ENCODE measurements around the gene SOD2. TPM values are rescaled to one million over a fixed set of nuclear protein-coding genes. Genes with fewer than 3 reads are reported as not detected.
"Not testable (repeated sequence)": the region's sequence is repeated elsewhere in the genome, so short reads cannot be mapped to it uniquely, and the experiment has no call there.

The SOD2 gene
- polyA plus RNA-seq (ENCODE audit: insufficient read length in 12 of 12) = 100 to 1,000 TPM in 5 of 12 donors, 10 to 100 TPM in 6, not detected in 1; 66.3 to 109 (median 97.4) TPM
- long read RNA-seq, donor 1, full-length matches to known transcripts = 32 of 32 reads
- long read RNA-seq, donor 1, partial matches to known transcripts = 0 of 32 reads
- long read RNA-seq, donor 1, other reads (novel, unspliced or antisense) = 0 of 32 reads
- long read RNA-seq, donor 2, full-length matches to known transcripts = 25 of 25 reads
- long read RNA-seq, donor 2, partial matches to known transcripts = 0 of 25 reads
- long read RNA-seq, donor 2, other reads (novel, unspliced or antisense) = 0 of 25 reads
- long read RNA-seq, donor 3, full-length matches to known transcripts = 15 of 15 reads
- long read RNA-seq, donor 3, partial matches to known transcripts = 0 of 15 reads
- long read RNA-seq, donor 3, other reads (novel, unspliced or antisense) = 0 of 15 reads
- long read RNA-seq, donor 4, full-length matches to known transcripts = 10 of 16 reads
- long read RNA-seq, donor 4, partial matches to known transcripts = 6 of 16 reads
- long read RNA-seq, donor 4, other reads (novel, unspliced or antisense) = 0 of 16 reads
- long read RNA-seq, donor 5, full-length matches to known transcripts = 41 of 41 reads
- long read RNA-seq, donor 5, partial matches to known transcripts = 0 of 41 reads
- long read RNA-seq, donor 5, other reads (novel, unspliced or antisense) = 0 of 41 reads
- long read RNA-seq, donor 6, full-length matches to known transcripts = 20 of 20 reads
- long read RNA-seq, donor 6, partial matches to known transcripts = 0 of 20 reads
- long read RNA-seq, donor 6, other reads (novel, unspliced or antisense) = 0 of 20 reads
- long read RNA-seq, donor 7, full-length matches to known transcripts = 18 of 18 reads
- long read RNA-seq, donor 7, partial matches to known transcripts = 0 of 18 reads
- long read RNA-seq, donor 7, other reads (novel, unspliced or antisense) = 0 of 18 reads
- long read RNA-seq, donor 8, full-length matches to known transcripts = 39 of 39 reads
- long read RNA-seq, donor 8, partial matches to known transcripts = 0 of 39 reads
- long read RNA-seq, donor 8, other reads (novel, unspliced or antisense) = 0 of 39 reads
- long read RNA-seq, donor 9, full-length matches to known transcripts = 21 of 27 reads
- long read RNA-seq, donor 9, partial matches to known transcripts = 6 of 27 reads
- long read RNA-seq, donor 9, other reads (novel, unspliced or antisense) = 0 of 27 reads
- long read RNA-seq, donor 10, full-length matches to known transcripts = 46 of 52 reads
- long read RNA-seq, donor 10, partial matches to known transcripts = 6 of 52 reads
- long read RNA-seq, donor 10, other reads (novel, unspliced or antisense) = 0 of 52 reads
- long read RNA-seq, donor 11, full-length matches to known transcripts = 20 of 20 reads
- long read RNA-seq, donor 11, partial matches to known transcripts = 0 of 20 reads
- long read RNA-seq, donor 11, other reads (novel, unspliced or antisense) = 0 of 20 reads

DNA sequence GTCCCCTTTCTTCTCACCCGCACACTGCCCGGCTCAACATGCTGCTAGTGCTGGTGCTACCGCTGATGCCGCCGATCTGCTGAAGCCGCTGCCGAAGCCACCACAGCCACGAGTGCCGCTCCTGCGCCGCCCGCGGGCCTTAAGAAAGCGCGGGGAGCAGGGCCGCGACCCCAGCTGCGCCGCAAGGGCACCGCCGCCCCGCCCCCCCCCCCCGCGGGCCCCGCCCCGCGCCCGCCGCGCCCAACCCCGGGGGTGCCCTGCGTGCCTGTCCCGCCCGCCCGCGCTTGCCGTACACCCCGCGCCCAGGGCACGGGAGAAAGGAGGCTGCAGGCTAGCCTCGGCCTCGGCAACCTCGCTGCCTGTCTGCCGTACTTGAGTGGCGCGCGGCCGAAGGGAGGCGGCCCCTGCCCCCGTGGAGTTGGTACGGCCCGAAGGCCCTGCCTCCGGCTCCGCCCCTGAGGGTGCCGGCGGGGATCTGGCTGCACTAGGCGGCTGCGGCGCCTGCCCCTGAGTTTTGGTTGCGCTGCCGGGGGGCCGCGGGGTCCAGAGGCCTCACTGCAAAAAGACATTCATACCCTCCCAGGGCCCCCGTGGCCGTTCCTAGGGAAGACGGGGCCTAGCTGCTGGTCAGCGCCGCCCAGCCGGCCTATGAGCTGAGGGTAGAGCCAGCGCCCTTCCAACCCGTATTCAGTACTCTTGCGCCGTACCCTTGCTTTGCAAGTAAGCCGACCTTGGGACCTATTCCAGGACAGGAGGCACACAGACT, at the start of gene SOD2:
Gene SOD2 (minus strand): TSS at position 114 of the 766 bp plus-strand sequence. CDS start 74 bp downstream, at position 40.
- peak; percentile 85 for DNase-seq

DNA sequence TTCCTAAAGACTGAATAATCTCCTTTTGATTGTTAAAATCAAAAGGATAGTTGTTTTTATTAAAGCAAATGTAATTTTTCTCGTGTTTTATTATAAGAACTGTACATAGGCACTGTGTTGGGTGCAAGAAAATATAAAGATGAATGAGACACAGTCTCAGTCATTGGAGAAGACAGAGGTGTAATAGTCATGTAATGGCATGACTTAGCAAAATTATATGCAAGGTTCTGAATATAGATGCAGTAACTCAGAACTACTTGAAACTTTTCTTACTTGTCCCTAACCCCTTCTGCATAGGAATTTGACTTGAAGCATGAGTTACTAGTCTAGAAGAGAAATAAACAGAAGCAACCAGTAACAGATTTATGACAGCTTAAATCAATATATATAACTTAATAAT, 49.1 kb upstream of the SOD2 start:
- DNase-seq = no peak

DNA sequence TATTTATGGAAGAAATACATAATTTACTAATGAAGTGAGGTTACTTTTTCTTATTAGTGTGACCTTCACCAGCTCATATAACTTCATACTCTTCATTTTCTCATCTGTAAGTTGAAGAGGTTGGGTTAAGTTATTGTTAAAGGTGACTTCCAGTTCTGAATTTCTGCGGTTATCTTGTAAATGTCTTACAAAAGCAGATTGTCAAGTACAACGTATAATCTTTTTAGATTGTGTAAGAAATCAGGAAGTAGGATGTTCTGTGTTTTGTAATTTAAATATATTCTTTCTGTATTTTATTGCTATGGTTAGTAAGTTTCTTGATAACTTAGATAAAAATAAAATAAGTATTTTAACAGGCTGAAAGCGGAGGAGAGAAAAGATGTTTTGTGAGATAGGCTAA, 46.3 kb upstream of the SOD2 start:
- no peak for DNase-seq

DNA sequence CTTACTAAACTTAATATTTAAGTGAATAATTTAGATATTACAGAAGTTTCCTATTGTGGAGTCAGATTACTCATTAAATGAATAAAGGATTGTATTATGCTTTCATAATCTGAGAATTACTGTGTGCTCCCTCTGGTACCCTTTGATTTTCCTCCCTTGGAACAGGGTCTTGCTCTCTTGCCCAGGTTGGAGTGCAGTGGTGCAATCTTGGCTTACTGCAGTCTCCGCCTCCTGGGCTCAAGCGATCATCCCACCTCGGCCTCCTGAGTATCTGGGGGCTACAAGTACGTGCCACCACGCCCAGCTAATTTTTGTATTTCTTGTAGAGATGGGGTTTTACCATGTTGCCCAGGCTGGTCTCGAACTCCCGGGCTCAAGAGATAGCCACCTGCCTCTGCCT, 43.9 kb upstream of the SOD2 start:
- DNase-seq = no peak

DNA sequence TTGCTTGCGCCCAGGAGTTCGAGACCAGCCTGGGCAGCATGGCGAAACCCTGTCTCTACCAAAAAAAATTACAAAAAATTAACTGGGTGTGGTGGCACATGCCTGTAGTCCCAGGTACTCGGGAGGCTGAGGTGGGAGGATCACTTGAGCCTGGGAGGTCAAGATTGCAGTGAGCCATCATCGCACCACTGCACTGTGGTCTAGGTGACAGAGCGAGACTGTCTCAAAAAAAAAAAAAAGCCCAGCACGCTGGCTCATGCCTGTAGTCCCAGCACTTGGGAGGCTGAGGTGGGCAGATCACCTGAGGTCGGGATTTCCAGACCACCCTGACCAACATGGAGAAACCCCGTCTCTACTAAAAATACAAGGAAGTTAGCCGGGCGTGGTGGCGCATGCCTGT, 40.4 kb upstream of the SOD2 start:
- DNase-seq = not testable (repeated sequence)

DNA sequence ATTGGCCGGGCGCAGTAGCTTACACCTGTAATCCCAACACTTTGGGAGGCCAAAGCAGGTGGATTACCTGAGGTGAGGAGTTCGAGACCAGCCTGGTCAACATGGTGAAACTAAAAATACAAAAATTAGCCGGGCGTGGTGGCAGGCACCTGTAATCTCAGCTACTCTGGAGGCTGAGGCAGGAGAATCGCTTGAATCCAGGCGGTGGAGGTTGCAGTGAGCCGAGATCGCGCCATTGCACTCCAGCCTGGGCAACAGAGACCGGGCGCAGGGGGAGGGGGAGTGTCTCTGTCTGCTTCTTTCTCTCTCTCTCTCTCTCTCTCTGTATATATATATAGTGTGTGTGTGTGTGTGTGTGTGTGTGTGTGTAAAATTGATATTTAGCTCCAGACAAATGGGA, 39.5 kb upstream of the SOD2 start:
- not testable (repeated sequence) for DNase-seq

GRCh38 chr6:159730332-159730676, 37.3 kb upstream of the SOD2 start:
- DNase-seq = no peak

DNA sequence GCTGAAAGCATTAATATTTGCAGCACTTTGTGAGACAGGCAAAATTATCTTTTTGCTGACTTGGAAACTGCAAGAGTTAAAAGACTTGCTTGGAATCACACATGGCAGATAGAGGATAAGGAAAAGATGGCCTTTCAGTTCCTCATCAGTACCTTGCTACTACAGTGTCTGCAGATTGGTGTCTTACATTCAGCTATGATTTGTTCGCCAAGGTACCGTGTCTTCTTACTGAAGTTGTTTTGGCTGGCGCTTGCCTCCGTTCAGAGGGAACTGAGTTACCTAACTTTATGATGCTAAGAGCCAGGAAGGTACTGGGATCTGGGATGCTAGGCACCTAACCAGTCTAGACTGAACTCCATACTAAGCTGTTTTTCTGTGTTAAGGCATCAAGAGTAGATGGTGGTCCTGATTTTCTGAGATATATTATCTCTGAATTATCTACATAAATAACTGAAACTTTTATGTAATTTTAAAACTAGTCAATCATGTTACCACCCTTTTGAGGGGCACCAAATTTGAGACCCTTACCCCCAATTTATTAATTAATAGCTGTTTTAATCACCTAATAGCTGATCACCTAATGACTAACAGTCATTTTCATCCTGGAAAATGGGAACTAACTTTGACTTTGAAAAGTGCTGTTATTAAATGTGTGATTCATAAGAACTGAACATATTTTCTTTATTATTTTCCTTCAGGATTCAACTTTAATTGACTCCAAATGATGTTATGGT, 36.7 kb upstream of the SOD2 start:
- no peak for DNase-seq

DNA sequence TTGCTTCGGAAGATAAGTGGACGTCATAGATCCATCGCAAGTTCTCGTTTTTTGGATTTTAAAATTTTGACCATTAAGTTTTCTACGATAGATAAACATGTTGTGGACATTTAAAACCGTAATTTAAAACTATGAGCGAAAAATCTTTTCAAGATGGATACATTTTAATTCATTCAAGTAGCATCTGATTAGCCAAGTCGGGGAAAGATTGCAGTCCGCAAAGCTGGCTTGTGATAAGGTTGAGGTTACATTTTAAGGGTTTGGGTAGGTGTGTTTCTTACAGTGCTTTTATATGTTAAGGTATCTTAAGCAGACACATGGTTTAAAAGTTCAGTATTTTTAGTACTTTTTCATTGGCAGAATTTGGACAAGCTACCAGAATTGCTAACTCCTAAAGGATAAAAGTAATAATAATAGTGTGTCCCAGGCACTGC, 35.5 kb upstream of the SOD2 start:
- DNase-seq = peak; percentile 20

DNA sequence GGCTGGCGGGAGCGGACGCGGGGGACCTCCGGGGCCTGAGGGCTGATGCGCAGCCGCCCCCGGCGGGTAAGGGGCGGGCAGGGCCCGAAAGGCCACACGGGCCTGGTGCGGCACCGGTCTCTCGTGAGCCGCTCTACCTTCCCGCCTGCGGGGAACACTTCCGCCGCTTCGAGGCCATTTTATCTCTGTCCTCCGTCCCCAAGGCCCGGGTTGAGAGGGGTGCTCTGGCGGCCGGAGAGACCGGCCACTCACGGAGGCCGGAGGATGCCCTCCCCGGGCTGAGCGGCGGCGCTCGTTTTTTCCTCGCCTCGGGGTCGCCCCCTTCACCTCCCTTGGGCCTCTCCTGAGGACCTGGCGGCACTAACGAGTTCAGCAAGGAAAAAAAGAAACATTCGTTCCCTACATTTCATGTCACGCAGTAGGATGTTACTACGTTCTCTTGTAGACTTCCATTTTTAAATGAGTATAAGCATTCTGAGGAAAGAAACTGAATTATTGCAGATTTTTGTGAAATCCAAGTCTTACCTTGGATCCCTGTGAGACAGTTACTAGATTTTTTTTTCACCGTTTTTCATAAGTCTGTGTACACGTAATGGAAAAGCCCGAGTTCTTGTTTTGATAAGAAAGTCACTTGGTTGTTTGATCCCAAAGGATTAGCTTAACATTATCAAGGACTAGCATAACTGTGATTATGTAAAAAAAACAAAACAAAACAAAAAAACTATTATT, 34.8 kb upstream of the SOD2 start:
- peak; percentile 70 for DNase-seq

GRCh38 chr6:159726918-159727716, 34.1 kb upstream of the SOD2 start, which contains the start of gene WTAP:
Gene WTAP (plus strand): TSS chr6:159727506. CDS start chr6:159736266, 8,760 bp downstream.
- peak; percentile 94 for DNase-seq

GRCh38 chr6:159726255-159726917, 33.3 kb upstream of the SOD2 start:
- DNase-seq = peak; percentile 12

DNA sequence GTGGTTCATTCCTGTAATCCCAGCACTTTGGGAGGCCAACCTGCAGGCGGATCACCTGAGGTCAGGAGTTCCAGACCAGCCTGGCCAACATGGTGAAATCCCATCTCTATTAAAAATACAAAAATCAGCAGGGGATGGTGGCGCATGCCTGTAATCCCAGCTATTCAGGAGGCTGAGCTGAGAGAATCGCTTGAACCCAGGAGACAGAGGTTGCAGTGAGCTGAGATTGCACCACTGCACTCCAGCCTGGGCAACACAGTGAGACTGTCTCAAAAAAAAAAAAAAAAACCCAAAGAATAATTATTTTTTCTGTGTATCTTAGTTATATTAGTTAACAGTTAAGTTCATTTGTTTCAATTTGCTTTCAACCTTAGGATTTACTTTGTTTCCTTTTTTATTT, 32.2 kb upstream of the SOD2 start:
- DNase-seq = not testable (repeated sequence)

DNA sequence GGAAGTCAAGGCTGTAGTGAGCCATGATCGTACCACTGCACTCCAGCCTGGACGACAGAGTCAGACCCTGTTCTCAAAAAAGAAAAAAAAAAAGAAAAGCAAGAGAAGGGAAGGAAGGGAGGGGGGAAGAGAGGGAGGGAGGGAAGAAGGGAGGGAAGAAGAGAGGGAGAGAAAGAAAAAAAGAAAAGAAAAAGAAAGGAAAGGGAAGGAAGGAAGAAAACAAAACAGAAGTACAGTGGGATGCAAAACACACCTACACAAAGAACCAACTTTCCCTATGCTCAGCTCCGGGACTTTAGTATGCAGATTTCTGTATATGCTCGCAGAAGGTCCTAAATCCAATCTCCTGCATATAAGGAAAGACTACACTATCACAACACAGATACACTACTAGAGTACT, 31.7 kb upstream of the SOD2 start:
- DNase-seq = no peak

DNA sequence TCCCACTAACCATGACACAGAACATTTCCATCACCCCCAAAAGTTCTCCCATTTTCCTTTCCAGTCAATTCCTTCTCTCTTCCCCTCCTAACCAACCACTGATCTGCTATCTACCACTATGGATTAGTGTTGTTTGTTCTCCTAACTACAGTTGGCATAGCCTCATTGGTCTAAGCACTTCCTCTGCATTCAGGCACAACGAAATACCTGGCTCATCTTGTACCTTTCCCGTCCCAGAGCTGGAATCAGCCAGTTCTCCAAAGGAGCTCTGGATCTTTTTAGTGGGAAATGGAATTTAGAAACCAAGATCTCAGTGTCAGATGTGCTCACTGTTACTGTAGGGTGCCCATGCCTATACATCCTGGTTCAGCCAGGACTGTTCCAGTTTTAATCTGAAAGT, 30.2 kb upstream of the SOD2 start:
- DNase-seq = no peak

- DNase-seq = no peak
These were observed 29.6 kb upstream of the SOD2 start for GRCh38 chr6:159722655-159723054.

DNA sequence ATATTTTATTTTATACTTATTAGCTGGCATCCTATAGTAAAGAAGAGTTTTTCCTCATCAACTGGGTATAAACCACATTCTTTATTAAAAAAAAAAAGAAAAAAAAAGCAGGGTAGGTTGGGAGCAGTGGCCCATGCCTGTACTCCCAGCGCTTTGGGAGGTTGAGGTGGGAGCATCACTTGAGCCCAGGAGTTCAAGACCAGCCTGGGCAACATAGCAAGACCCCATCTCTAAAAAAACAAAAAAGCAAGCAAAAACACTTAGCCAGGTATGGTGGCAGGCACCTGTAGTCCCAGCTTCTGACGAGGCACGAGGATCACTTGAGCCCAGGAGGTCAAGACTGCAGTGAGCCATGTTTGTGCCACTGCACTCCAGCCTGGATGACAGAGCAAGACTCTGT, 28.9 kb upstream of the SOD2 start:
- not testable (repeated sequence) for DNase-seq

GRCh38 chr6:159720708-159721107, 27.7 kb upstream of the SOD2 start:
- DNase-seq = no peak

All from muscle of arm (tissue), 14 donors.